Measurements from ENCODE around the gene GMDS.

The GMDS gene

DNA sequence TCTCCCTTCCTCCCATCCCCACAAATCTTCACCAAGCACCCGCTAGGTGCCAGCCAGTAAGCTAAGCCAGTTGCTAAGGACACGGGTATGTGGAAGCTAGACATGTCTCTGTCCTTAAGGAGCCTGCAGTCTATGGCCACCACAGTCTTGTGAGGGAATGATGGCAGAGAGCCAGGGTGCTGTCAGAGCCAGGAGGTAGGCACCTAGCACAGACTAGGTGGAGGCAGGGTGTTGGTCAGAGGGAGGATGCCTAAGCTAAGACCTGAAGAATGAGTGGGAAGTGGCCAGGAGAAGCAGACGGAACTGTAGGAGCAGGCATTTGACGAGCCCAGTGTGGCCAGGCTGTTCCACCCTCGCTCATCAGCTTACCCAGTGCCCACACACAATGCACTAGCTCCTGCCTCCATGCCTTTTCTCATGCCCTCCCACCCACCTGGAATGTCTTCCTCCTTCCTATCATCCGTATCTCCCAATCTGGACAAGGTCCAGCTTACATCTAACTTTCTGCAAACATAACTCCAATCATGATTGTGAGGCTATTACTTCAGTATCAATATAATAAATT, 510.1 kb downstream of the GMDS start:
- DNase-seq = no peak
- TF ChIP-seq, protein P1, sequence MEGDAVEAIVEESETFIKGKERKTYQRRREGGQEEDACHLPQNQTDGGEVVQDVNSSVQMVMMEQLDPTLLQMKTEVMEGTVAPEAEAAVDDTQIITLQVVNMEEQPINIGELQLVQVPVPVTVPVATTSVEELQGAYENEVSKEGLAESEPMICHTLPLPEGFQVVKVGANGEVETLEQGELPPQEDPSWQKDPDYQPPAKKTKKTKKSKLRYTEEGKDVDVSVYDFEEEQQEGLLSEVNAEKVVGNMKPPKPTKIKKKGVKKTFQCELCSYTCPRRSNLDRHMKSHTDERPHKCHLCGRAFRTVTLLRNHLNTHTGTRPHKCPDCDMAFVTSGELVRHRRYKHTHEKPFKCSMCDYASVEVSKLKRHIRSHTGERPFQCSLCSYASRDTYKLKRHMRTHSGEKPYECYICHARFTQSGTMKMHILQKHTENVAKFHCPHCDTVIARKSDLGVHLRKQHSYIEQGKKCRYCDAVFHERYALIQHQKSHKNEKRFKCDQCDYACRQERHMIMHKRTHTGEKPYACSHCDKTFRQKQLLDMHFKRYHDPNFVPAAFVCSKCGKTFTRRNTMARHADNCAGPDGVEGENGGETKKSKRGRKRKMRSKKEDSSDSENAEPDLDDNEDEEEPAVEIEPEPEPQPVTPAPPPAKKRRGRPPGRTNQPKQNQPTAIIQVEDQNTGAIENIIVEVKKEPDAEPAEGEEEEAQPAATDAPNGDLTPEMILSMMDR (IDR thresholded peaks at IDR 0.05; ENCODE audit: low read depth, low read length) = no peak

DNA sequence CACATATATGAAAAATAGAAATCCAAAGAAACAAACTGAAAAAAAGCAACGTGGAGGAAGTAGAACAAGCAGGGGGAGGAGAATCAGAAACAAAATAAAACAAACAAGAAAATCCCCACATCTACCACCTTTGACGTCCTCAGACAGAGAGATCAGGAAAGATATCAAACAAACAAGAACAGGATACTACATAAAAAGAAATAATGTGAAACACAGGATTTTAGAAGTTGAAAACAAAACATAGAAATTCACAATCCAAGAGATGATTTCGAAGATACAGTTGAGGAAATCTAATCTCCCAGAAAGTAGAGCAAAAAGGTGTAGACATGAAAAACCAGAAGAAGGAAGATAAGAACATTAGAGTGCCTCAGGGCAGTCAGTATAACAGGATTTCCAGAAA, 514.5 kb downstream of the GMDS start:
- Histone ChIP-seq H3K9me3 (no peaks in the 10 kb centered on the region), H3K27me3 (no peaks in the 10 kb centered on the region), H3K4me1 (peaks cover 3% of the 10 kb centered on the region; the same call in 1 of the 2 replicates), H3K4me3 (ENCODE audit: low read depth, low read length) (no peak overlapping the region), H3K36me3 (no peaks in the 10 kb centered on the region)
- TF ChIP-seq, protein P1 (IDR thresholded peaks at IDR 0.05; ENCODE audit: low read depth, low read length) = no peak
- DNase-seq = no peak

More for the DNA sequence above, 510.1 kb downstream of the GMDS start:
- H3K36me3 ChIP-seq = no peaks in the 10 kb centered on the region
- H3K4me3 ChIP-seq (ENCODE audit: low read depth, low read length) = no peak overlapping the region
- no peaks in the 10 kb centered on the region; the same call in 1 of the 2 replicates for H3K9me3 ChIP-seq
- no peaks in the 10 kb centered on the region for H3K4me1 ChIP-seq
- H3K27me3 ChIP-seq = no peaks in the 10 kb centered on the region

DNA sequence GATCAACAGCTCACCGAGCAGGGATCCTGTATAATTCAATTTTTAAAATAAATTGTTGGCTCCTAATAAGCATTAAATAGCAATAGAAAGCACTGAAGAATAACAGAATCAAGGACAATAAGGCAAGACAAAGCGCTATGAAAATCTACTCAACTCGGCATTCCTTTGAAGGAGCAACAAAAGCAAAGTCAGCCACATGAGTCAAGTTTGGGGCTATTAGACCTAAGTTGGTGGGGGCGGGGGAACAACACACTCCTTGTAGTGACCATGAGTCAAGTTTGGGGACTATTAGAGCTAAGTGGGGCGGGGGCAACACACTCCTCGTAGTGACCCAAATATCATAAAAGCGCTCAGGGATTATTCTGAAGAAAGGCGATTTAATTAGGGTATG, 515.7 kb downstream of the GMDS start:
- no peak for DNase-seq
- no peaks in the 10 kb centered on the region for H3K27me3 ChIP-seq

DNA sequence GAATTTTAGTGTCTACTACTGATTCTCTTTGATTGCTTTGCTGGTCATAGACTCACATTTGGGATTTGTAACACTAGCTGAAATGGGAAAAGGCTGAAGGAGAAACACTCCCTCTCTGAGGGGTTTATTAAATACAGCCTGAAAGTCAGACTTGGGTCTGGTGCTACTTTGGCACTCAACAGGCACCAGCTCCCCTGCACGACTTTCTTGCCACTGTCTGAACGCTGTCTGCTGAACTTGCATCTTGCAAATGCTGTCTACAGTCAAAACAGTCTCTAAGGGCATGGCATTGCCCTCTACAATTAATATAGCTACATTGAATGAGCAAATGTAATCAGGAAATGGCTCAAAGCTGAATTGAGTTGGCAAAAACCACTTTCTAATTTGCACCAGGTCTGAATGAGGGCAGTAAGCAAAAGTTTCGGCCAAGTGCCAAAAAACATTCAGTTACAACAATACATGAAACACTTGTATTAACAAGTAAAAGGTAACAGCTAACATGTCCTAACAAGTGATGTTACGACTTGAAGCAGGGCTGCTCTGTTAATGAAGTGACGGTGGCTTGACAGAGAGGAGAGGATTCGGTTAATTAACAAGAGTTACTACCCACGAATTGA, 516.2 kb downstream of the GMDS start:
- Histone ChIP-seq H3K4me1 (peaks cover 3% of the 10 kb centered on the region; the same call in 1 of the 2 replicates), H3K4me3 (ENCODE audit: low read depth, low read length) (no peak overlapping the region), H3K36me3 (no peaks in the 10 kb centered on the region), H3K27me3 (no peaks in the 10 kb centered on the region), H3K9me3 (no peaks in the 10 kb centered on the region)
- TF ChIP-seq, protein P1 (IDR thresholded peaks at IDR 0.05; ENCODE audit: low read depth, low read length) = no peak
- DNase-seq = no peak

More for the DNA sequence above, 515.7 kb downstream of the GMDS start:
- Histone ChIP-seq H3K9me3 (no peaks in the 10 kb centered on the region), H3K4me3 (ENCODE audit: low read depth, low read length) (no peak overlapping the region), H3K4me1 (peaks cover 3% of the 10 kb centered on the region; the same call in 1 of the 2 replicates), H3K36me3 (no peaks in the 10 kb centered on the region)
- TF ChIP-seq, protein P1 (IDR thresholded peaks at IDR 0.05; ENCODE audit: low read depth, low read length) = no peak

DNA sequence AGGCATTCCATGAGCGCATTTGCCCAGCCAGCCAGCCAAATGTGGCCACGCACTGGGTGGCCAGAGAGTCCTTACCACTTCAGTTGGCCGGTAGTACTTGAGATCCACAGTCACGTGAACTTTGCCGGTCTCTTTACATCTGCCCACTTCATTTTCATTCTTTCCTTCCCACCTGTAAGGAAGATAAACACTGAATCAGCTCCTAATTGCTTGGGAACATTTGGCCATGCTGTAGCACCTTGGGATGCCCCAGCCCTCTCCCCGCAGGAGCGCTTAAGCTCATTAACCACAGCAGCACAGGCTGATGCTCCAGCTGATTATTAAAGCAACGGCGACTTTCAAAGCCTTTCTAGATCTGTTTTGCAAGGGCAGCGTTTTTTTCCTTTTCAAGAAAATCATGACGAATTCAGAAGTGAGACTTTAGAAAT, 519.0 kb downstream of the GMDS start:
- Histone ChIP-seq H3K27me3 (no peaks in the 10 kb centered on the region), H3K9me3 (no peaks in the 10 kb centered on the region), H3K4me3 (ENCODE audit: low read depth, low read length) (no peak overlapping the region), H3K4me1 (peaks cover 6% of the 10 kb centered on the region), H3K36me3 (no peaks in the 10 kb centered on the region)
- TF ChIP-seq, protein P1 (IDR thresholded peaks at IDR 0.05; ENCODE audit: low read depth, low read length) = no peak
- no peak for DNase-seq

DNA sequence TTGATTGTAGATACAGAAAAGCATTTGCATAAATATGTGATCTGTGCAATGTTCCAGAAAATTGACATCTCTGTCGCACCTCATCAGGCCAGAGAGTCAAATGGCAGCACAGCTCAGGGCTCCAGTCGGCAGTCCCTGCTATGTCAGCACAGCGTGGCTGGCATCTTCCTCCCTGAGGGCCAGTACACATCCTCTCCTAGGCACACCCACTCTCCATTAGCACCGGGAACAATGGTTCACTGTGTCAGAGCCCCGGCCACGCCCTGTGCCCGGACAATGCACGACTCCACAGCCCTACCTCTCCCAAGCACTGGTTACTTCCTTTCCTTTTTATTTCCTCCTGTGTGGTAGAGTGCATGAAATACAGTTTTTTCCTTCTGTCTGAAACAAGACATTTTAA, 520.8 kb downstream of the GMDS start:
- no peak for DNase-seq

More for the DNA sequence above, 520.8 kb downstream of the GMDS start:
- no peaks in the 10 kb centered on the region for H3K36me3 ChIP-seq
- peaks cover 16% of the 10 kb centered on the region for H3K4me1 ChIP-seq
- TF ChIP-seq, protein P1 (IDR thresholded peaks at IDR 0.05; ENCODE audit: low read depth, low read length) = no peak
- no peaks in the 10 kb centered on the region for H3K9me3 ChIP-seq
- H3K4me3 ChIP-seq (ENCODE audit: low read depth, low read length) = no peak overlapping the region
- H3K27me3 ChIP-seq = no peaks in the 10 kb centered on the region
